ENCODE results near the gene POLR3B. TPM values are rescaled to one million over a fixed set of nuclear protein-coding genes. Genes with fewer than 3 reads are reported as not detected.

Gene POLR3B
- total RNA-seq, 1 experiment from 2014 or later: 10.7 TPM

- H2AFZ ChIP-seq (ENCODE audit: low read depth, low read length, poor library complexity, severe bottlenecking): no peak overlapping the region
Measured at GRCh38 chr12:106427917-106428316, 70.4 kb downstream of the POLR3B start.

GRCh38 chr12:106428384-106428783, 70.8 kb downstream of the POLR3B start:
- no peaks in the 10 kb centered on the region for H4K20me1 ChIP-seq (ENCODE audit: insufficient read depth)
- no peak overlapping the region for H3K9ac ChIP-seq (ENCODE audit: low read length)
- H2AFZ ChIP-seq (ENCODE audit: low read depth, low read length, poor library complexity, severe bottlenecking): no peak overlapping the region
- no peak overlapping the region for H3K4me2 ChIP-seq (ENCODE audit: low read length)
- H3K79me2 ChIP-seq (ENCODE audit: insufficient read depth, low read length): no peaks in the 10 kb centered on the region
- no peak overlapping the region for H3K4me3 ChIP-seq (replicated peaks in 1 of 2; ENCODE audit: low read depth in 1 of 2, low read length in 2 of 2)
- no peaks in the 10 kb centered on the region for H3K27me3 ChIP-seq (ENCODE audit: insufficient read depth, low read length)
- peaks cover 0 to 3% of the 10 kb centered on the region in 2 experiments; a peak in 1 of 4 replicates for H3K4me1 ChIP-seq (ENCODE audit: control insufficient read depth in 1 of 2, insufficient read depth in 2 of 2, low read length in 2 of 2)
- ChIA-PET POLR2A (no interaction called here), CTCF (no interaction called here), RAD21 (ENCODE audit: low non-redundant PET in 1 of 2, low total read pairs in 2 of 2, uncharacterized antibody in 2 of 2, unreplicated experiment in 2 of 2) (no interaction called here)
- H3K27ac ChIP-seq (ENCODE audit: low read depth, low read length): no peak overlapping the region
- no peaks in the 10 kb centered on the region for H3K9me3 ChIP-seq (ENCODE audit: control insufficient read depth in 1 of 2, insufficient read depth in 1 of 2, low read depth in 1 of 2, low read length in 2 of 2)
- TF ChIP-seq CEBPB (IDR thresholded peaks at IDR 0.05; ENCODE audit: low read depth) (no peak), ATF3 (IDR thresholded peaks at IDR 0.05) (no peak), ZBTB33 (IDR thresholded peaks at IDR 0.05; ENCODE audit: extremely low read depth, insufficient replicate concordance, low read length) (no peak), YY1 (IDR thresholded peaks at IDR 0.05; ENCODE audit: extremely low read depth, insufficient replicate concordance, low read depth, low read length) (no peak), EZH2 (IDR thresholded peaks at IDR 0.05) (no peak), POLR2AphosphoS5 (IDR thresholded peaks at IDR 0.05; ENCODE audit: low read depth, low read length) (no peak), SIN3A (IDR thresholded peaks at IDR 0.05; ENCODE audit: low read depth) (no peak), JUND (IDR thresholded peaks at IDR 0.05) (no peak), SRF (IDR thresholded peaks at IDR 0.05; ENCODE audit: low read depth) (no peak), CBX3 (IDR thresholded peaks at IDR 0.05; ENCODE audit: low read depth) (no peak), ZNF274 (IDR thresholded peaks at IDR 0.05; ENCODE audit: low read depth, low read length) (no peak), MAX (IDR thresholded peaks at IDR 0.05) (no peak), FOSL1 (IDR thresholded peaks at IDR 0.05; ENCODE audit: low read depth) (no peak), POLR2A (IDR thresholded peaks at IDR 0.05; ENCODE audit: borderline replicate concordance, extremely low read depth, insufficient read depth, insufficient read length) (no peak), RAD21 (IDR thresholded peaks at IDR 0.05; ENCODE audit: low read depth) (no peak), EGR1 (IDR thresholded peaks at IDR 0.05; ENCODE audit: low read depth) (no peak), EZH2phosphoT487 (IDR thresholded peaks at IDR 0.05; ENCODE audit: borderline replicate concordance) (no peak), ZFX (IDR thresholded peaks at IDR 0.05) (no peak), ELF1 (IDR thresholded peaks at IDR 0.05; ENCODE audit: borderline replicate concordance, low read depth) (no peak)
- ATAC-seq: no peak
- DNase-seq (ENCODE audit: low read depth, low spot score): no peak
- H3K9me2 ChIP-seq (ENCODE audit: insufficient read depth): no peaks in the 10 kb centered on the region
- H3K36me3 ChIP-seq (ENCODE audit: control insufficient read depth in 1 of 2, insufficient read depth in 2 of 2, low read length in 2 of 2): no peaks in the 10 kb centered on the region; a peak in 1 of 4 replicates
- intact Hi-C loops (cut with micrococcal nuclease): no loop called here
- no TSS peak for BruUV-seq (replicated peaks)

More at GRCh38 chr12:106427917-106428316, 70.4 kb downstream of the POLR3B start:
- TF ChIP-seq EZH2 (IDR thresholded peaks at IDR 0.05) (no peak), ELF1 (IDR thresholded peaks at IDR 0.05; ENCODE audit: borderline replicate concordance, low read depth) (no peak)
- no peaks in the 10 kb centered on the region for H3K27me3 ChIP-seq (ENCODE audit: insufficient read depth, low read length)
- no peaks in the 10 kb centered on the region for H3K79me2 ChIP-seq (ENCODE audit: insufficient read depth, low read length)
- H3K27ac ChIP-seq (ENCODE audit: low read depth, low read length): no peak overlapping the region
- CTCF ChIA-PET: no interaction called here
- RAD21 ChIA-PET (ENCODE audit: low non-redundant PET in 1 of 2, low total read pairs in 2 of 2, uncharacterized antibody in 2 of 2, unreplicated experiment in 2 of 2): no interaction called here
- H3K9me2 ChIP-seq (ENCODE audit: insufficient read depth): no peaks in the 10 kb centered on the region
- H3K4me2 ChIP-seq (ENCODE audit: low read length): no peak overlapping the region
- H3K9me3 ChIP-seq (ENCODE audit: control insufficient read depth in 1 of 2, insufficient read depth in 1 of 2, low read depth in 1 of 2, low read length in 2 of 2): no peaks in the 10 kb centered on the region
- no peak overlapping the region for H3K4me3 ChIP-seq (replicated peaks in 1 of 2; ENCODE audit: low read depth in 1 of 2, low read length in 2 of 2)
- no peaks in the 10 kb centered on the region; a peak in 1 of 4 replicates for H3K36me3 ChIP-seq (ENCODE audit: control insufficient read depth in 1 of 2, insufficient read depth in 2 of 2, low read length in 2 of 2)
- no TSS peak for BruUV-seq (replicated peaks)
- POLR2A ChIA-PET: no interaction called here
- peaks cover 0 to 3% of the 10 kb centered on the region in 2 experiments; a peak in 1 of 4 replicates for H3K4me1 ChIP-seq (ENCODE audit: control insufficient read depth in 1 of 2, insufficient read depth in 2 of 2, low read length in 2 of 2)
- no peaks in the 10 kb centered on the region for H4K20me1 ChIP-seq (ENCODE audit: insufficient read depth)
- ATAC-seq: no peak
- no peak for DNase-seq (ENCODE audit: low read depth, low spot score)
- intact Hi-C loops (cut with micrococcal nuclease): no loop called here
- H3K9ac ChIP-seq (ENCODE audit: low read length): no peak overlapping the region

Measured in HCT116 (cell line).